Bone marrow (tissue), 2 donors: ENCODE measurements around the gene PDE1C.

ENCODE experiments used
- DNase-seq, 2 donors: peaks; one replicate each; lab custom pipeline; 2025; lab: John Stamatoyannopoulos, UW

The PDE1C gene

GRCh38 chr7:31991406-31991805 lies 78.8 kb downstream of the PDE1C start:
- DNase-seq, result no peak

GRCh38 chr7:31986878-31987518 lies 83.2 kb downstream of the PDE1C start:
- DNase-seq, result no peak

- no peak for DNase-seq
Measured at GRCh38 chr7:31982962-31983361, 87.2 kb downstream of the PDE1C start.

DNA sequence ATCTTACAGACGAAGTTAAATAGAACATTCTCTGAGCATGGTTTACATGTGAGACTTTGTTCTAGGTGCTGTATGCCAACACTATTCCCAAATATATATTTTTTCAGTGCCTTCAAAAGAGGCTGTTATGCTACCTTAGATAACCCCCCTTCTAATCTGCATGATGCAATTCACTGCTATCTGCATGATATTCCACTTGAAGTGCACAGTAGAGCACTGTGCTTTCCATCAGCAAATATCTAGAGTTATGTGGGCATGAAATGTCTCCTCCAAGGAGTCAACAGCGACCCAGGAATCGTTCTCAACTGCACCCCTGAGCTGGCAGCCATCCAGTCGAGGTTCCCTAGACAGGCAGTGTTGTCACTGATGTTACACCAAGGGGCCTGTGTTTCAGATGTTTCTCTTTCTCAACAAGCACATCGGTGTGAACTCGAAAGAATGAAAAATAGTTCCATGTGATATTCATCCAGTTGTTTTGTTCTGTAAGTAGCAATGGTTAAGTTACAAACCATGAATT lies 88.3 kb downstream of the PDE1C start:
- DNase-seq, result no peak

DNA sequence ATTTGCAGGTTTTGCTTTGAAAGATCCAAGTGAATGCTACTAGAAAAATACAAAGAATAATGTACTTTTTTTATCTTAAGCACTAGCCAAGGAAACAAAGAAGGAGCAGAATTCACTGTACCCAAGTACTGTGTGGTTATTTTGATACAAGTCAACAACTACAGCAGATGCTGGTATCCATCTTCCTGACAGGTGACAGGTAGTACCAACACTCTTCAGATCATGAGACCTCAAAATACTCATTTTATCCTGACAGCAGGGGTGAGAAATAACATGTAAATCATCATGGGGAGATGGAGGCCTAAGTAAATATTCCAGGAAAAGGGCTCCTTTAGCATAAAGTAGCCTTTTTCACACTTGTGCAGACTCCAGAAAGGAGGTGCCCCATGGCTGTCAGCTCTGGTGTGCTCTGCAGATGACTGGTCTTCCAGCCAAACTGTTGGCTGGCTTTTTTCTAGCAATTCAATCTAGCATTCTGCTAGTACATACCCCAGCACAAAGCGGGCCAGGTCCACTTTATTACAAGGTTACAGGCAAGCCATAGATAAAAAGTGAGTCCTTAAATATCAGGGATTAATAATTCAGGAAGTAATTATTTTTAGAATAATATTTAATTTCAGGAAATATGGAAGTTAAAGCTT lies 90.4 kb downstream of the PDE1C start:
- no peak for DNase-seq

- DNase-seq, result no peak
Measured at GRCh38 chr7:31975546-31975945, 94.7 kb downstream of the PDE1C start.

DNA sequence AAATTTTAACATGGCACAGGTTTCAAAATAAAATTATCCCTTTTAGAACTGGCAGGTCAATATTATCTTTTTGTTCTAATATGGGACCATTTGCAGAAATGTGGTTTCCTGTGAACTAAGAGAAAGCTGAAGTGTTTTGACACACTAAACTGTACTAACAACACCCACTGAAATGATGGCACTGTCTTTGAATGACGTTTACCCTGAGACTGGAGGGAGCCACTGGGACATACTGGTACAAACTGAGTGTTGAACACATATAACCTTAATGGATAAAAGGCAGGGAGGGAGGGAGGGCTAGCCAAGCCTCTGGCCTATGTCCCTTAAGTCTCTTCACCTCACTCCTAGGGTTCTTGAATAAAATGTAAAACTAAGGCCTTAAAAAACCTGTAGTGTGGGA lies 95.9 kb downstream of the PDE1C start:
- no peak for DNase-seq

DNA sequence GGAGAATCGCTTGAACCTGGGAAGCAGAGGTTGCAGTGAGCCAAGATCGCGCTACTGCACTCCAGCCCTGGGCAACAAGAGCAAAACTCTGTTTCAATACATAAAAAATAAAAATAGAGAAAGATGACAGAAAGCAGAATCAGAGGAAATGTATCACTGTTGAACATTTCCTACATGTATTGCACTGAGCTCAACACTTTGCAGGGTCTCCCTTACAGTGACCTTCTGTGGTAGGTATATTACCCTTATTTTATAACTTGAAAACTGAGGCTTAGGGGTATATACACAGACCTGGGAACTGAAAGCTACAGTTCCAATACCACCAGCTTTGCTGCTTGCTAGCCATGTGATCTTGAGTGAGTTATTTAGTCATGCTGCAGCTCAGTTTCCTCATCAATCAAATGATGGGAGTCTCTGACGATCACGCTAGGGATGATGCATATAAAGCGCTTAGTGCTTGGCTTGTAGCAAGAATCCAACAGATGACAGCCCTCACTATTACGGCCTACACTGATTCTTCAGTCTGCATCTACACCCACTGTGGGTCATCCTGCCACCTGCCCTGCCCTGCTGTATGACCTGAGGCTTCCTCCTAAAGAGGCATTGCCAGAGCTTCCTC lies 99.0 kb downstream of the PDE1C start:
- DNase-seq, result no peak

DNA sequence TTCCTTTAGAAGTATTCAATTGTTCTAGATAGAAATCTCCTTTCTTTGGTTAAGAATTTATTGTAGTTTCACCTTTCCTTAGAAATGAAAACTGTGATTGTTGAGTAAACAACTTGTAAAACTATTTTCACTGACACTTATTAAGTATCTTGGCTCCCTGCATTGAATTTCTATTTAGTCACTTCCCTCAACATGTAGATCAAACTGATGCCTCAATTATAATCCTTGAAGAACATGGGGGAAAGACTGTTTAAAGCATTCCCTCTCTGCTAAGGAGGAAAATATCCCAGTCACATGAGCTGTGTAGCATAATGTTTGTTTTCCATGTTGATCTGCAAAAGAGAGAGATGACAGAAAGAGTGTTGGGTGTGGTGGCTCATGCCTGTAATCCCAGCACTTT lies 99.7 kb downstream of the PDE1C start:
- DNase-seq, result no peak

DNA sequence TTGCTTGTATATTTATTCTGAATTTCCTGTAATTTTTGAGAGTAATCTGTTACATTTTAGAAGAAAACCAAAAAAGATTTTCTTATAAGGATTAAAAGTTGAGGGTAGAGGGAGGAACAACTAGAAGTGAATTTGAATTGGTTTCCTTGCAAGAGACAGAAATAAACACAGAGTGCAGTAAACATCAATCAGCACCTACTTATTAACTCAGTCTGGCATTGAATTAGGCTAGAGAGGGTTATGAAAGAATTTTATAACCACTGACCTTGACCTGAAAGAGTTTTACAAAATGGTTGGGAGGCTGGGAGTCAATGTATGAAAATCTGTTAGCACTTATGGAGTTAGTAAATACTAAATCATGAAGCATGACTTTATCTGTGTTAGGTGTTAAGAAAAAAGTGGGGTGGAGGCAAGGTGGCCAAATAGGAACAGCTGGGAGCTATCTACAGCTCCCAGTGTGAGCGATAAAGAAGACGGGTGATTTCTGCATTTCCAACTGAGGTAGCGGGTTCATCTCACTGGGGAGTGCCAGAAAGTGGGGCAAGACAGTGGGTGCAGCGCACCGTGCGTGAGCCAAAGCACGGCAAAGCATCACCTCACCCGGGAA lies 106.5 kb downstream of the PDE1C start:
- no peak for DNase-seq

DNA sequence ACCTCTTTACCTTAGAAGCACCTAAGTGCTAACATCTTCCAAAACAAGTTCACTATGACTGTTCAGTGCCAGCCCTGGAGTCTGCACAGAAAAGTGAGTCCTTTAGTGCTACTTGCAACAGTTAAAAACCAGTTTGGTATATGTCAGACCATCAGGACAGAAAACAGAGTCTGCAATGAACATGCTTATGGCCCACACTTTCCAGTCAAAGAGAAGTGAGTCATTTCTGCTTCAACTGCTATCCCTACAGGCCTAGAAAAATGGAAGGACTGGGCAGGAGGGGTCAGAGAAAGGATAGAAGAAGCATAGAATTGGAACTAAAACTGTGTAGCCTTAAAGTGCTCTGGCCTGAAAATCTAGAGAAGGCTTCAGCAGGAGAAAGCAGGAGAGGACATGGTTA lies 108.0 kb downstream of the PDE1C start:
- no peak for DNase-seq

DNA sequence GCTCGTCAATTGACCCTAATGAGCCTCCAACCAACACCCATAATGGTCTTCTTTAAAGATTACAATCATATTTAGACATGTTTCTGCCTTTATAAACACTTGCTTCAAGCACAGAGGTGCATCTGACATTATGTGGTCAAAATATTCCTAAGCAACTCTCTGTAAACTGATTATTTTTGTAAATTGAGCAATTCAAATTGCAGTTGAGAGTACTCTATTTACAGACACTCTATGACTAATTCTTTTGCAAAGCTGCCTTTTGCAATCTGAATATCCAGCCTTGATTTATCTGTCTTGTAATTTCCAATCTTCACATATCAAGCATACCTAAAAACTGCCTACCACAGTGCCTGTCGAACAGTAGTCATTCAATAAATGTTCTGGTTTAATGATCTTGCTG lies 112.0 kb downstream of the PDE1C start:
- no peak for DNase-seq

- DNase-seq, result no peak
Measured at GRCh38 chr7:31957756-31958155, 112.5 kb downstream of the PDE1C start.

GRCh38 chr7:31957090-31957720 lies 113.0 kb downstream of the PDE1C start:
- DNase-seq, result no peak

DNA sequence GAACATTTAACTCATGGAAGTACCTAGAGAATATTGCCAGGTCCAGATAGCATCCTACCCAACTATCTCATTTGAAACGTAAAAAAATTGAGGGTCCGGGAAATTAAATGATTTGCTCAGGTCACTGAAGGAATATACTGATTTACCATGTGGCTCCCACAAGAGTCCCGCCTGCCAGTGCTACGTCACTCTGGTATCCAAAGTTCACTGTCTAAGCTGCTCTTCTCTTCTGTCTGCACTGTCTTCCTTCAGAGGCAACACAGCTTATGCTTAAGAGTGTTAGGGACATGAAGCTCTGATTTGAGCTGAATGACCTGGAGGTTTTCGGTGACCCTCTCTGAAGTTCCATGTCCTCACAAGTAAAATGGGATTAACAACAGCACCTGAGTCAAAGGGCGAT lies 114.6 kb downstream of the PDE1C start:
- no peak for DNase-seq

- DNase-seq, result no peak
Measured at GRCh38 chr7:31955021-31955420, 115.2 kb downstream of the PDE1C start.

- DNase-seq, result no peak
Measured at GRCh38 chr7:31954500-31954899, 115.7 kb downstream of the PDE1C start.

- DNase-seq, result no peak
Measured at GRCh38 chr7:31953432-31953831, 116.8 kb downstream of the PDE1C start.

DNA sequence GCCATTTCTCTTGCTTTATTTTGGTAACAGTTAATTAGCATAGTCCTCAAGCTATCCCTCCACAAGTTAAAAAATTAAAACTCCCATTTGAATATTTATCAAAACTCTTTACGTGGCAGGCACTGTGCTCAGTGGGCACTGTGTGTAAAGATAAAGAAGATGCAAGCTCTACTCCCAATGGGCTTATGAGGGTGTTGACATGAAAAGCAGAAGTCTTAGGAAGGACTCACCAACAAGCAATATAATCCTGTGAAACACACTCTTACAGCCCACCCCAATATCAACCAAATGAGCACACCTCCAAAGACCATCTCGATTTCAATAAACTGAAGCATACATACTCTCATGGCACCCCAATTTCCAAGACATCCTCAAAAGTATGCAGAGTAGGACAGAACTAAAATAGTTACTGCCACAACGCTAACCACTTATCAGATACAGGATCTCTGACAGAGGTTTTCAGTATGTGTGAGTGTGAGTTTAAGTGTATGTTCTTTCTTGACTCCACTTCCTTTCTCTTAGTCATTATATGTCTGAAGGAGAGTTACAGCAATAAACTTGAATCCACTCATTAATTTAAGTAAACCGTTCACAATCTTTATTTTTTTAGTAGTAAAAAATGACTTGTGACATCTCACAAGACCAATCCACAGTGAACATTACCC lies 120.0 kb downstream of the PDE1C start:
- DNase-seq, result no peak

- DNase-seq, result no peak
Measured at GRCh38 chr7:31948029-31948428, 122.2 kb downstream of the PDE1C start.

DNA sequence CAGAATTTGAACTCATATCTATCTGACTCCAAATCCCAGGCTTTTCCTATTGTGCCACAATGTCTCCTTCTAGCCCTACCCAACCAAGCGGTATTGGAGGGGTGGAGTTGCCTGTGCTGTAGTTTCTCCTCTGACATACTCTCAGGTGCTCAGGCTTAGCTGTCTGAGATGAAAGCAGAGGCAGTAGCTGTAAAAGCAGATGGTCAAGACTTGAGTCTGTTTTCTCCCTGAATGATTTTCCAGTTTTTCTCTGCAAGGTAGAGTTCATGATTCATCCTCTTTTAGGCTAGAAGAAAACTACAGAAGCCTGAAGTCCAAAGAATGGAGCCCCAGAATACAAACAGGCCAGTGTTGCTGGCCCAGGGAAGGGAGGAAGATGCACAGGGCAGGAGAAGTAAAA lies 130.0 kb downstream of the PDE1C start:
- no peak for DNase-seq

DNA sequence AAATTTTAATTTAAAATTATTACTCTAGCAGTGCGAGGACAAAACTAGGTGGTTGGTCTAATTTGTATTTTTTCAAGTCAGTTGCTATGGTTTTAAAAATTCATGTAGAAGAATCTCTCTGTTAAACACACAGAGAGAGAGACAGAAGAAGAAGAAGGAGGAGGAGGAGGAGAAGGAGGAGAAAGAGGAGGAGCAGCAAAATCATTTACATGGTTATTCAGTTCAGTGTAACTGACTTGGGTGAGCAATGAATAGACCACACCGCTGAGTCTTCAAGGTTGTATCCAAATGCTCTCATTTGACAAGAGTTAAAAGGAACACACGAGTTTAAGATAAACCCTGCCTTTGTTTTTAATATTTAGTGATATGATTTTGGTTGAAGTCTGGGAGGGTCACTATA lies 131.1 kb downstream of the PDE1C start:
- no peak for DNase-seq
